Keratinocyte (primary cell): ENCODE results near the gene SOS1.

Source experiments
- EZH2 ChIP-seq: IDR thresholded peaks from one replicate; pipeline ENCODE4 v1.6.1; 2012; ENCODE audit warnings: inconsistent platforms, mild to moderate bottlenecking, low read length, moderate library complexity
- TF ChIP-seq, protein P1 (sequence below), 3 experiments: IDR thresholded peaks in 1 of 3; conservative IDR thresholded peaks in 1 of 3; optimal IDR thresholded peaks in 1 of 3; 2 replicates in 2 of 3; 3 replicates in 1 of 3; pipeline versions ENCODE3 to v1.5.1; 2011; ENCODE audit warnings: low read length in 3 of 3, mild to moderate bottlenecking in 3 of 3, moderate library complexity in 2 of 3, control low read depth in 1 of 3, inconsistent platforms in 1 of 3; ENCODE audit not compliant: insufficient read depth in 2 of 3; ENCODE audit errors: extremely low read depth in 1 of 3

GRCh38 chr2:39107156-39107555 lies 13.7 kb downstream of the SOS1 start:
- TF ChIP-seq, protein P1, sequence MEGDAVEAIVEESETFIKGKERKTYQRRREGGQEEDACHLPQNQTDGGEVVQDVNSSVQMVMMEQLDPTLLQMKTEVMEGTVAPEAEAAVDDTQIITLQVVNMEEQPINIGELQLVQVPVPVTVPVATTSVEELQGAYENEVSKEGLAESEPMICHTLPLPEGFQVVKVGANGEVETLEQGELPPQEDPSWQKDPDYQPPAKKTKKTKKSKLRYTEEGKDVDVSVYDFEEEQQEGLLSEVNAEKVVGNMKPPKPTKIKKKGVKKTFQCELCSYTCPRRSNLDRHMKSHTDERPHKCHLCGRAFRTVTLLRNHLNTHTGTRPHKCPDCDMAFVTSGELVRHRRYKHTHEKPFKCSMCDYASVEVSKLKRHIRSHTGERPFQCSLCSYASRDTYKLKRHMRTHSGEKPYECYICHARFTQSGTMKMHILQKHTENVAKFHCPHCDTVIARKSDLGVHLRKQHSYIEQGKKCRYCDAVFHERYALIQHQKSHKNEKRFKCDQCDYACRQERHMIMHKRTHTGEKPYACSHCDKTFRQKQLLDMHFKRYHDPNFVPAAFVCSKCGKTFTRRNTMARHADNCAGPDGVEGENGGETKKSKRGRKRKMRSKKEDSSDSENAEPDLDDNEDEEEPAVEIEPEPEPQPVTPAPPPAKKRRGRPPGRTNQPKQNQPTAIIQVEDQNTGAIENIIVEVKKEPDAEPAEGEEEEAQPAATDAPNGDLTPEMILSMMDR (optimal IDR thresholded peaks at IDR 0.05 in 1 of 3, IDR thresholded peaks at IDR 0.05 in 1 of 3, conservative IDR thresholded peaks at IDR 0.05 in 1 of 3; ENCODE audit: extremely low read depth in 1 of 3, insufficient read depth in 2 of 3, low read length in 3 of 3), result no peak
- no peak for TF ChIP-seq EZH2
